H1 (cell line): ENCODE results near the gene S100P. TPM values are rescaled to one million over a fixed set of nuclear protein-coding genes. Genes with fewer than 3 reads are reported as not detected.

Experiments used
- CTCF ChIA-PET: fragments of 300-600 bp; sonication (Branson Sonifier 250); formaldehyde crosslinking; loops from one replicate; lab custom pipeline; 2021; ENCODE audit not compliant: partially characterized antibody; lab: Charles Lee
- POLR2A ChIA-PET: fragments of 300-600 bp; sonication (Branson Sonifier 250); formaldehyde crosslinking; loops from one replicate; lab custom pipeline; 2021; ENCODE audit warnings: inconsistent platforms; ENCODE audit not compliant: partially characterized antibody; lab: Charles Lee
- DNase-seq, 2 experiments: peaks; one replicate each; pipeline versions ENCODE4 v3.0.0 to v3.0.0-alpha.2; 2010 to 2022; ENCODE audit warnings: low spot score in 2 of 2, low read depth in 1 of 2, mixed read lengths in 1 of 2
- FAIRE-seq: peaks from 2 replicates; lab custom pipeline; 2011; peaks lifted over from hg19 to GRCh38; lab: Jason Lieb, UNC
- H2AFZ ChIP-seq: 2 replicates; pipeline ENCODE4 v1.8.1; 2012; ENCODE audit warnings: low read length, inconsistent platforms
- H2AK5ac ChIP-seq: 2 replicates; pipeline ENCODE4 v1.6.1; 2013; ENCODE audit warnings: low read depth, low read length
- H2BK120ac ChIP-seq: replicated peaks from 2 replicates; pipeline ENCODE3; 2013; ENCODE audit warnings: low read depth, low read length, inconsistent platforms
- H2BK12ac ChIP-seq: 2 replicates; pipeline ENCODE4 v1.6.1; 2013; ENCODE audit warnings: low read depth, low read length
- H2BK15ac ChIP-seq: 2 replicates; pipeline ENCODE4 v1.6.1; 2013; ENCODE audit warnings: low read length
- H2BK20ac ChIP-seq: 2 replicates; pipeline ENCODE4 v1.6.1; 2013; ENCODE audit warnings: low read length
- H2BK5ac ChIP-seq: 2 replicates; pipeline ENCODE4 v1.6.1; 2013; ENCODE audit warnings: low read depth, low read length
- H3K14ac ChIP-seq: 2 replicates; pipeline ENCODE4 v1.6.1; 2013; ENCODE audit warnings: inconsistent platforms; ENCODE audit not compliant: insufficient read length
- H3K18ac ChIP-seq: 2 replicates; pipeline ENCODE4 v1.6.1; 2013; ENCODE audit warnings: low read length; ENCODE audit errors: extremely low read depth
- H3K23ac ChIP-seq: 2 replicates; pipeline ENCODE4 v1.6.1; 2013; ENCODE audit warnings: inconsistent platforms; ENCODE audit not compliant: insufficient read length
- H3K23me2 ChIP-seq: 2 replicates; pipeline ENCODE4 v1.6.1; 2013; ENCODE audit warnings: low read depth, low read length
- H3K27ac ChIP-seq: 2 replicates; pipeline ENCODE4 v1.6.1; 2011; ENCODE audit warnings: low read depth, low read length, inconsistent platforms
- H3K27me3 ChIP-seq, 4 experiments: replicated peaks in 1 of 4; 1 replicate in 1 of 4; 2 replicates in 3 of 4; pipeline versions ENCODE4 v1.6.1 to v1.8.1; 2011 to 2013; ENCODE audit warnings: low read length in 3 of 4, mild to moderate bottlenecking in 3 of 4, inconsistent platforms in 2 of 4, mixed read lengths in 2 of 4, moderate library complexity in 1 of 4; ENCODE audit not compliant: control insufficient read depth in 3 of 4, insufficient read depth in 3 of 4; ENCODE audit errors: extremely low read depth in 1 of 4
- H3K36me3 ChIP-seq, 4 experiments: 2 replicates each; pipeline versions ENCODE4 v1.6.1 to v1.8.1; 2011 to 2013; ENCODE audit warnings: mild to moderate bottlenecking in 4 of 4, low read length in 3 of 4, moderate library complexity in 2 of 4, control low read depth in 1 of 4, inconsistent platforms in 1 of 4; ENCODE audit not compliant: insufficient read depth in 4 of 4, control insufficient read depth in 2 of 4
- H3K4ac ChIP-seq: replicated peaks from 2 replicates; pipeline ENCODE3; 2013; ENCODE audit warnings: low read length, low read depth, mixed read lengths, inconsistent platforms; ENCODE audit not compliant: insufficient read length
- H3K4me1 ChIP-seq, 4 experiments: replicated peaks in 1 of 4; 1 replicate in 1 of 4; 2 replicates in 3 of 4; pipeline versions ENCODE4 v1.6.1 to v1.8.1; 2011 to 2013; ENCODE audit warnings: low read length in 3 of 4, inconsistent platforms in 2 of 4, mixed read lengths in 1 of 4; ENCODE audit not compliant: insufficient read depth in 4 of 4, control insufficient read depth in 3 of 4
- H3K4me2 ChIP-seq, 2 experiments: 2 replicates each; pipeline versions ENCODE4 v1.6.1 to v1.8.1; 2011 to 2013; ENCODE audit warnings: low read depth in 2 of 2, low read length in 2 of 2, control low read depth in 1 of 2, inconsistent platforms in 1 of 2, mild to moderate bottlenecking in 1 of 2; ENCODE audit not compliant: insufficient read depth in 1 of 2
- H3K4me3 ChIP-seq, 4 experiments: fragments of 200-600, 300-600 bp in 1 of 4; sonication (generic), shearing (Covaris generic), sonication (Bioruptor Twin) in 1 of 4; 2 replicates each; pipeline versions ENCODE4 v1.5.1 to v1.8.1; 2011 to 2016; ENCODE audit warnings: low read length in 4 of 4, low read depth in 3 of 4, control low read depth in 2 of 4, inconsistent platforms in 2 of 4, mild to moderate bottlenecking in 2 of 4, mixed read lengths in 1 of 4, moderate library complexity in 1 of 4; ENCODE audit not compliant: insufficient read depth in 2 of 4; ENCODE audit errors: extremely low read depth in 1 of 4
- H3K56ac ChIP-seq: replicated peaks from 2 replicates; pipeline ENCODE3; 2013; ENCODE audit warnings: low read depth, mild to moderate bottlenecking, mixed read lengths, low read length, inconsistent platforms; ENCODE audit not compliant: insufficient read length
- H3K79me1 ChIP-seq: 2 replicates; pipeline ENCODE4 v1.6.1; 2013; ENCODE audit warnings: low read depth, low read length, control low read depth
- H3K79me2 ChIP-seq, 2 experiments: 2 replicates each; pipeline versions ENCODE4 v1.6.1 to v1.8.1; 2012 to 2013; ENCODE audit warnings: low read length in 2 of 2, mild to moderate bottlenecking in 2 of 2, inconsistent platforms in 1 of 2; ENCODE audit not compliant: insufficient read depth in 2 of 2, control insufficient read depth in 1 of 2
- H3K9ac ChIP-seq, 4 experiments: replicated peaks in 1 of 4; 1 replicate in 1 of 4; 2 replicates in 3 of 4; pipeline versions ENCODE4 v1.6.1 to v1.8.1; 2011 to 2013; ENCODE audit warnings: low read depth in 3 of 4, low read length in 3 of 4, control low read depth in 2 of 4, mild to moderate bottlenecking in 2 of 4, moderate library complexity in 2 of 4, inconsistent platforms in 1 of 4; ENCODE audit errors: extremely low read depth in 1 of 4
- H3K9me3 ChIP-seq, 2 experiments: 2 replicates each; pipeline versions ENCODE4 v1.6.1 to v1.8.1; 2012 to 2013; ENCODE audit warnings: mild to moderate bottlenecking in 2 of 2, moderate library complexity in 2 of 2, control low read depth in 1 of 2, inconsistent platforms in 1 of 2, low read depth in 1 of 2, low read length in 1 of 2, mixed read lengths in 1 of 2; ENCODE audit not compliant: insufficient read depth in 2 of 2
- H4K20me1 ChIP-seq, 2 experiments: replicated peaks in 1 of 2; 2 replicates each; pipeline versions ENCODE3 to v1.8.1; 2011 to 2013; ENCODE audit warnings: inconsistent platforms in 2 of 2, low read length in 2 of 2, mild to moderate bottlenecking in 1 of 2; ENCODE audit not compliant: insufficient read depth in 2 of 2, control insufficient read depth in 1 of 2
- H4K5ac ChIP-seq: 2 replicates; pipeline ENCODE4 v1.6.1; 2013; ENCODE audit warnings: low read length, low read depth, mixed read lengths, inconsistent platforms; ENCODE audit not compliant: insufficient read length
- H4K8ac ChIP-seq: 2 replicates; pipeline ENCODE4 v1.8.0; 2013; ENCODE audit warnings: mild to moderate bottlenecking, moderate library complexity, low read length, inconsistent platforms; ENCODE audit not compliant: insufficient read depth; ENCODE audit errors: extremely low read depth
- H4K91ac ChIP-seq: replicated peaks from 2 replicates; pipeline ENCODE3; 2013; ENCODE audit warnings: low read length, mixed read lengths, inconsistent platforms; ENCODE audit not compliant: insufficient read length
- GTF2F1 ChIP-seq: IDR thresholded peaks from 2 replicates; pipeline ENCODE4 v1.6.1; 2012; ENCODE audit warnings: low read depth, low read length, improper control_type of control experiment, borderline replicate concordance
- NANOG ChIP-seq: IDR thresholded peaks from 2 replicates; pipeline ENCODE4 v1.6.1; 2011; ENCODE audit warnings: low read length, low read depth, mild to moderate bottlenecking, inconsistent platforms; ENCODE audit not compliant: insufficient read depth, poor library complexity, severe bottlenecking
- POLR2A ChIP-seq, 2 experiments: IDR thresholded peaks; 1 replicate in 1 of 2; 2 replicates in 1 of 2; pipeline ENCODE4 v1.6.1; 2011; ENCODE audit warnings: low read depth in 2 of 2, low read length in 2 of 2, mild to moderate bottlenecking in 2 of 2; ENCODE audit errors: control extremely low read depth in 1 of 2
- RBBP5 ChIP-seq: IDR thresholded peaks from 2 replicates; pipeline ENCODE4 v1.7.1; 2012; ENCODE audit warnings: low read depth, mild to moderate bottlenecking, inconsistent platforms, low read length, moderate library complexity, borderline replicate concordance
- SP1 ChIP-seq: IDR thresholded peaks from 2 replicates; pipeline ENCODE4 v1.6.1; 2011; ENCODE audit warnings: low read depth, low read length
- WGBS, 2 experiments: shearing (Covaris generic) in 1 of 2; methylation state at CpG; one replicate each; pipeline versions ENCODE4 v1.1.6 to v1.1.7; 2013 to 2015; ENCODE audit warnings: low lambda C conversion rate in 2 of 2, mixed read lengths in 2 of 2, inconsistent platforms in 1 of 2, low coverage in 1 of 2, missing lambda C conversion rate in 1 of 2; ENCODE audit not compliant: insufficient replicate concordance in 2 of 2, insufficient coverage in 1 of 2, insufficient read length in 1 of 2; ENCODE audit errors: extremely low coverage in 1 of 2, missing lambda C conversion rate in 1 of 2; 5-methylcytosine and 5-hydroxymethylcytosine counted together
- polyA plus RNA-seq, 7 experiments: library from polyadenylated mRNA; depleted of rRNA in 3 of 7; stranded (reverse) in 5 of 7; unstranded in 2 of 7; fragments of >200 nt in 5 of 7; fragments of 200-250 nt in 2 of 7; gene quantifications; 1 replicate in 5 of 7; 2 replicates in 1 of 7; 4 replicates in 1 of 7; pipeline versions ENCODE4 v1.2.1 to v1.2.3, GENCODE V29; 2011 to 2013; ENCODE audit warnings: missing spikeins in 2 of 7, mixed read lengths in 2 of 7
- total RNA-seq: library from RNA; stranded (reverse); fragmentation: NEBNext Ultra II Directional; extraction: Animal tissue kit (Norgen Biotek cat#: 25700); gene quantifications from 2 replicates; pipeline ENCODE4 v1.2.1, GENCODE V29; 2021

Gene S100P
- total and polyA plus RNA-seq, 2 of the 8 experiments (the other 6 are each of a cell fraction or from before 2014, with no cell fraction given): not detected

DNA sequence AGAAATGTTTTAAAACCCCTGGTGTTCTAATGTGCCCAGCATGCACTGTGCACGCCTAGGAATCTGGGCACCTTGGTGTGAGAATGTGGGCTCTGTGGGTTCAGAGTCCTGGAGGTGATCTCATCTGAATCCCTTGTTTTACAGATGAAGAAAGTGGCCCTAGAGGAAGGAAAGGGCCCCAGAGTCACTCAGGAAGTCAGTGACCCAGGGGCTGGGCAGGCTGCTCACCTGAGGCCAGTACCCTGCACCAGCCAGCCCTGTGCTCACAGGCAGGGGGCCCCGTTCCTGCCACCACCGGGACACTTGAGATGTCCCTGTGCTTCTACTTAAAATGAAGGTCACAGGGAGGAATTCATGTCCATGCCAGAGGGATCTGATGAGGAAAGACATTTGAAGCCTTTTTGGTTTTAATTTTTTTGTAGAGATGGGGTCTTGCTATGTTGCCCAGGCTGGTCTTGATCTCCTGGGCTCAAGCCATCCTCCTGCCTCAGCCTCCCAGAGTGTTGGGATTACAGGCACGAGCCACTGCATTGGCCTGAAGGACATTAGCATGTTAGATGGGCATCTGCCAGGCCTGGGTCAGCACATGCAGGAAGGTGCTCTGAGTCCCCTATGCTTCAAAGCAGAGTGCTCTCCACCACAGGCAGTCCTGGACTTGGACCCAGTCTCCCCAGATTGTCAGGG lies 7.4 kb upstream of the S100P start:
- no peak overlapping the region for H3K4me3 ChIP-seq
- POLR2A ChIA-PET: interaction anchor here (1.5 kb wide), 1 partner anchor 13 kb away, joined by 6 read pairs; a partner anchor contains a TSS
- CTCF ChIA-PET: interaction anchor here (1.7 to 6.6 kb wide), 3 partner anchors 11 to 23 kb away, joined by 6 to 59 read pairs (median 12); a partner anchor contains a TSS

More for the DNA sequence above, 7.4 kb upstream of the S100P start:
- peaks cover 5% of the 10 kb centered on the region for H3K79me1 ChIP-seq
- H3K4me2 ChIP-seq: no peak overlapping the region
- TF ChIP-seq RBBP5 (no peak), GTF2F1 (no peak), POLR2A (IDR thresholded peaks at IDR 0.05; ENCODE audit: control extremely low read depth in 1 of 2, low read depth in 2 of 2, low read length in 2 of 2) (no peak), SP1 (no peak), NANOG (no peak)
- no peak overlapping the region for H3K23ac ChIP-seq
- no peak overlapping the region for H4K5ac ChIP-seq
- H4K8ac ChIP-seq: no peak overlapping the region
- no peak overlapping the region for H3K14ac ChIP-seq
- no peak overlapping the region for H2BK5ac ChIP-seq
- H3K36me3 ChIP-seq: no peaks in the 10 kb centered on the region
- no peak overlapping the region for H3K56ac ChIP-seq
- H2BK120ac ChIP-seq: no peak overlapping the region
- FAIRE-seq: no peak
- no peak overlapping the region for H2AFZ ChIP-seq
- H4K20me1 ChIP-seq: peaks cover 0 to 4% of the 10 kb centered on the region in 2 experiments
- no peak overlapping the region for H2BK12ac ChIP-seq
- peaks cover 0 to 4% of the 10 kb centered on the region in 2 experiments; a peak in 2 of 4 replicates for H3K9me3 ChIP-seq
- no peak overlapping the region for H2BK15ac ChIP-seq
- no peaks in the 10 kb centered on the region; the same call in 1 of the 2 replicates for H3K23me2 ChIP-seq
- no peaks in the 10 kb centered on the region for H3K79me2 ChIP-seq
- no peak overlapping the region for H4K91ac ChIP-seq
- 85% methylated on average over 4 of the region's 4 CpGs; no CpG with 5 or more reads in 1 of the 2 experiments for WGBS, 2 experiments
- H3K4me1 ChIP-seq: peaks cover 0 to 20% (median 16%) of the 10 kb centered on the region in 4 experiments; a peak in 6 of 7 replicates
- no peak overlapping the region for H3K4ac ChIP-seq
- H3K18ac ChIP-seq: no peak overlapping the region
- no peak overlapping the region for H3K27ac ChIP-seq
- no peak overlapping the region for H3K9ac ChIP-seq
- H3K27me3 ChIP-seq: 0 out of 7 replicates have a peak, but pooled peaks cover 0 to 2% (median 0%) of the 10 kb centered on the region in 4 experiments
- no peak for DNase-seq
- no peak overlapping the region for H2AK5ac ChIP-seq
- no peak overlapping the region for H2BK20ac ChIP-seq
